SU-DHL-6 (cell line): ENCODE data around the gene TARDBP.

Source experiments
- EZH2phosphoT487 ChIP-seq: fragments of 200-600 bp; sonication (generic), shearing (Covaris generic); conservative IDR thresholded peaks from 2 replicates; pipeline ENCODE4 v1.6.1; 2018; ENCODE audit warnings: mild to moderate bottlenecking, antibody characterized with exemption, low read length, moderate library complexity, mixed read lengths
- TF ChIP-seq, protein P1 (sequence below): fragments of 200-600 bp; sonication (generic); IDR thresholded peaks from one replicate; pipeline ENCODE4 v1.5.1; 2017; ENCODE audit warnings: antibody characterized with exemption, mild to moderate bottlenecking, low read length, moderate library complexity; ENCODE audit not compliant: insufficient read depth, poor library complexity, severe bottlenecking

- TF ChIP-seq, protein P1, sequence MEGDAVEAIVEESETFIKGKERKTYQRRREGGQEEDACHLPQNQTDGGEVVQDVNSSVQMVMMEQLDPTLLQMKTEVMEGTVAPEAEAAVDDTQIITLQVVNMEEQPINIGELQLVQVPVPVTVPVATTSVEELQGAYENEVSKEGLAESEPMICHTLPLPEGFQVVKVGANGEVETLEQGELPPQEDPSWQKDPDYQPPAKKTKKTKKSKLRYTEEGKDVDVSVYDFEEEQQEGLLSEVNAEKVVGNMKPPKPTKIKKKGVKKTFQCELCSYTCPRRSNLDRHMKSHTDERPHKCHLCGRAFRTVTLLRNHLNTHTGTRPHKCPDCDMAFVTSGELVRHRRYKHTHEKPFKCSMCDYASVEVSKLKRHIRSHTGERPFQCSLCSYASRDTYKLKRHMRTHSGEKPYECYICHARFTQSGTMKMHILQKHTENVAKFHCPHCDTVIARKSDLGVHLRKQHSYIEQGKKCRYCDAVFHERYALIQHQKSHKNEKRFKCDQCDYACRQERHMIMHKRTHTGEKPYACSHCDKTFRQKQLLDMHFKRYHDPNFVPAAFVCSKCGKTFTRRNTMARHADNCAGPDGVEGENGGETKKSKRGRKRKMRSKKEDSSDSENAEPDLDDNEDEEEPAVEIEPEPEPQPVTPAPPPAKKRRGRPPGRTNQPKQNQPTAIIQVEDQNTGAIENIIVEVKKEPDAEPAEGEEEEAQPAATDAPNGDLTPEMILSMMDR = no peak
- no peak for TF ChIP-seq EZH2phosphoT487
Measured at GRCh38 chr1:11000526-11000925, 11.9 kb upstream of the TARDBP start.
